T-helper 9 cell (primary cell): ENCODE measurements around the gene PLAAT2.
A peak's percentile ranks its signal among the peaks of the same experiment; 100 is the strongest.
"Not testable (repeated sequence)": the region's sequence is repeated elsewhere in the genome, so short reads cannot be mapped to it uniquely, and the experiment has no call there.

Experiments used
- DNase-seq: peaks from one replicate; pipeline ENCODE4 v3.0.0-alpha.2; 2020

Gene PLAAT2

GRCh38 chr11:63574856-63575602 lies 11.8 kb upstream of the PLAAT2 start:
- no peak for DNase-seq

GRCh38 chr11:63573881-63574855 lies 11.0 kb upstream of the PLAAT2 start:
- no peak for DNase-seq

- DNase-seq = no peak
Observed at GRCh38 chr11:63572026-63572688, 9.0 kb upstream of the PLAAT2 start.

GRCh38 chr11:63569570-63569969 lies 6.4 kb upstream of the PLAAT2 start:
- DNase-seq = no peak

- DNase-seq = peak; percentile 57
Observed at GRCh38 chr11:63567044-63567840, 4.1 kb upstream of the PLAAT2 start.

- no peak for DNase-seq
Observed at GRCh38 chr11:63564784-63565350, 1.7 kb upstream of the PLAAT2 start.

GRCh38 chr11:63564056-63564774 lies 1.0 kb upstream of the PLAAT2 start:
- DNase-seq = no peak

GRCh38 chr11:63560506-63561180 lies 2.5 kb downstream of the PLAAT2 start:
- no peak for DNase-seq

- no peak for DNase-seq
Observed at GRCh38 chr11:63558459-63559157, 4.6 kb downstream of the PLAAT2 start.

GRCh38 chr11:63557570-63557969 lies 5.6 kb downstream of the PLAAT2 start:
- no peak for DNase-seq

- DNase-seq = no peak
Observed at GRCh38 chr11:63556404-63557013, 6.7 kb downstream of the PLAAT2 start.

- no peak for DNase-seq
Observed at GRCh38 chr11:63554877-63555223, 8.3 kb downstream of the PLAAT2 start.

GRCh38 chr11:63553759-63554158 lies 9.4 kb downstream of the PLAAT2 start:
- no peak for DNase-seq

GRCh38 chr11:63552921-63553320 lies 10.3 kb downstream of the PLAAT2 start:
- DNase-seq = no peak

- DNase-seq = no peak
Observed at GRCh38 chr11:63551889-63552266, 11.3 kb downstream of the PLAAT2 start.

GRCh38 chr11:63551091-63551888 lies 11.9 kb downstream of the PLAAT2 start:
- no peak for DNase-seq

- not testable (repeated sequence) for DNase-seq
Observed at GRCh38 chr11:63550156-63550700, 13.0 kb downstream of the PLAAT2 start.

- DNase-seq = no peak
Observed at GRCh38 chr11:63549411-63549810, 13.8 kb downstream of the PLAAT2 start.

GRCh38 chr11:63548178-63548577 lies 15.0 kb downstream of the PLAAT2 start:
- DNase-seq = no peak
